ENCODE measurements around the gene LRP3. TPM values are rescaled to one million over a fixed set of nuclear protein-coding genes. Genes with fewer than 3 reads are reported as not detected.

Gene LRP3
- total RNA-seq, 1 donor from 2014 or later: 9.0 TPM

GRCh38 chr19:33229962-33230361, 35.8 kb downstream of the LRP3 start:
- Histone ChIP-seq H3K36me3 (ENCODE audit: control insufficient read depth, insufficient read depth, low read length) (no peaks in the 10 kb centered on the region), H3K4me3 (ENCODE audit: low read depth, low read length) (no peak overlapping the region), H3K27me3 (ENCODE audit: control insufficient read depth, insufficient read depth, low read length) (peaks cover 19% of the 10 kb centered on the region)
- TF ChIP-seq CTCF (IDR thresholded peaks at IDR 0.05; ENCODE audit: insufficient read depth, low read length, severe bottlenecking): no peak
- FAIRE-seq (no peak), DNase-seq (ENCODE audit: low read depth) (no peak)

- DNase-seq (ENCODE audit: low read depth): no peak
- no peak for FAIRE-seq
- TF ChIP-seq CTCF (IDR thresholded peaks at IDR 0.05; ENCODE audit: insufficient read depth, low read length, severe bottlenecking): no peak
Measured at GRCh38 chr19:33231511-33231910, 37.4 kb downstream of the LRP3 start.

GRCh38 chr19:33232656-33233055, 38.5 kb downstream of the LRP3 start:
- TF ChIP-seq CTCF (IDR thresholded peaks at IDR 0.05; ENCODE audit: insufficient read depth, low read length, severe bottlenecking): no peak
- Histone ChIP-seq H3K27me3 (ENCODE audit: control insufficient read depth, insufficient read depth, low read length) (peaks cover 4% of the 10 kb centered on the region), H3K36me3 (ENCODE audit: control insufficient read depth, insufficient read depth, low read length) (no peaks in the 10 kb centered on the region), H3K4me3 (ENCODE audit: low read depth, low read length) (no peak overlapping the region)
- FAIRE-seq (no peak), DNase-seq (ENCODE audit: low read depth) (no peak)

More at GRCh38 chr19:33231511-33231910, 37.4 kb downstream of the LRP3 start:
- no peak overlapping the region for H3K4me3 ChIP-seq (ENCODE audit: low read depth, low read length)
- peaks cover 7% of the 10 kb centered on the region for H3K27me3 ChIP-seq (ENCODE audit: control insufficient read depth, insufficient read depth, low read length)
- H3K36me3 ChIP-seq (ENCODE audit: control insufficient read depth, insufficient read depth, low read length): no peaks in the 10 kb centered on the region

- DNase-seq (ENCODE audit: low read depth): no peak
- Histone ChIP-seq H3K4me3 (ENCODE audit: low read depth, low read length) (no peak overlapping the region), H3K36me3 (ENCODE audit: control insufficient read depth, insufficient read depth, low read length) (no peaks in the 10 kb centered on the region), H3K27me3 (ENCODE audit: control insufficient read depth, insufficient read depth, low read length) (peaks cover 4% of the 10 kb centered on the region)
- FAIRE-seq: peak; percentile 94
- no peak for TF ChIP-seq CTCF (IDR thresholded peaks at IDR 0.05; ENCODE audit: insufficient read depth, low read length, severe bottlenecking)
Measured at GRCh38 chr19:33233056-33233873, 39.1 kb downstream of the LRP3 start.

- H3K36me3 ChIP-seq (ENCODE audit: control insufficient read depth, insufficient read depth, low read length): no peaks in the 10 kb centered on the region
- peaks cover 4% of the 10 kb centered on the region for H3K27me3 ChIP-seq (ENCODE audit: control insufficient read depth, insufficient read depth, low read length)
- FAIRE-seq: no peak
- TF ChIP-seq CTCF (IDR thresholded peaks at IDR 0.05; ENCODE audit: insufficient read depth, low read length, severe bottlenecking): no peak
- H3K4me3 ChIP-seq (ENCODE audit: low read depth, low read length): no peak overlapping the region
- no peak for DNase-seq (ENCODE audit: low read depth)
Measured at GRCh38 chr19:33234092-33234491, 40.0 kb downstream of the LRP3 start.
